Brain microvascular endothelial cell (primary cell): ENCODE measurements around the gene TUT7.

ENCODE experiments used
- DNase-seq: peaks from one replicate; pipeline ENCODE4 v3.0.0-alpha.2; 2020
- H3K27ac ChIP-seq: fragments of 250-450 bp; sonication (Bioruptor Pico); 2 replicates; pipeline ENCODE4 v1.5.1; 2020; ENCODE audit warnings: mild to moderate bottlenecking, moderate library complexity
- H3K27me3 ChIP-seq: fragments of 250-450 bp; sonication (Bioruptor Pico); replicated peaks from 2 replicates; pipeline ENCODE4 v1.5.1; 2020; ENCODE audit warnings: mild to moderate bottlenecking
- H3K36me3 ChIP-seq: fragments of 250-450 bp; sonication (Bioruptor Pico); replicated peaks from 2 replicates; pipeline ENCODE4 v1.5.1; 2020; ENCODE audit warnings: mild to moderate bottlenecking
- H3K4me3 ChIP-seq: 2 replicates; pipeline ENCODE4 v1.5.1; 2011; ENCODE audit warnings: low read depth, mild to moderate bottlenecking, control low read depth, low read length, moderate library complexity
- in situ Hi-C: cut with HindIII; loops from 2 replicates; pipeline ENCODE4 v1.10.0; 2017; ENCODE audit warnings: low sequenced_read_pairs, low pct_ligation_motif_present
- TF ChIP-seq, protein P1 (sequence below): IDR thresholded peaks from 2 replicates; pipeline ENCODE4 v1.5.1; 2011; ENCODE audit warnings: low read depth, mild to moderate bottlenecking, moderate library complexity, low read length, control low read depth, inconsistent platforms; ENCODE audit errors: missing control alignments

TUT7 gene

DNA sequence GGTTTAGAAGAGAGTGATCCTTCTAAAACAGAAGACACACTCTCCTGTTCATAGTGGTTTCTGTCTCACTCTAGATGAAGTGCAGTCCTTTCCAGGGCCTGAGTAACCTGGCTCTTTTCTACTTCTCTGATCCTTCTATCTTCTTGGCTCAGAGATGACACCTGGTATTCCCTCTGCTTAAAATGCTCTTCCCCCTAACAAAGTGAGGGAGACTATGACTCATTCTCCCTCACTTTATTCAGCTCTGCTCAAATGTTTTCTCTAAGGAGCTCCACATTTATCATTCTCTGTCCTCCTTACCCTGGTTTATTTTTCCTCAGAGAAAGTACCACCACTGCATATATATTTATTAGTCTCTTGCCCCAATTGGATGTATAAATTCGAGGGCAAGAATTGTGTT, 24.6 kb downstream of the TUT7 start:
- H3K36me3 ChIP-seq = peaks cover 51% of the 10 kb centered on the region
- H3K27ac ChIP-seq = no peak overlapping the region
- no peak overlapping the region for H3K4me3 ChIP-seq
- no peak for DNase-seq
- in situ Hi-C loops = no loop called here
- H3K27me3 ChIP-seq = no peaks in the 10 kb centered on the region
- TF ChIP-seq, protein P1, sequence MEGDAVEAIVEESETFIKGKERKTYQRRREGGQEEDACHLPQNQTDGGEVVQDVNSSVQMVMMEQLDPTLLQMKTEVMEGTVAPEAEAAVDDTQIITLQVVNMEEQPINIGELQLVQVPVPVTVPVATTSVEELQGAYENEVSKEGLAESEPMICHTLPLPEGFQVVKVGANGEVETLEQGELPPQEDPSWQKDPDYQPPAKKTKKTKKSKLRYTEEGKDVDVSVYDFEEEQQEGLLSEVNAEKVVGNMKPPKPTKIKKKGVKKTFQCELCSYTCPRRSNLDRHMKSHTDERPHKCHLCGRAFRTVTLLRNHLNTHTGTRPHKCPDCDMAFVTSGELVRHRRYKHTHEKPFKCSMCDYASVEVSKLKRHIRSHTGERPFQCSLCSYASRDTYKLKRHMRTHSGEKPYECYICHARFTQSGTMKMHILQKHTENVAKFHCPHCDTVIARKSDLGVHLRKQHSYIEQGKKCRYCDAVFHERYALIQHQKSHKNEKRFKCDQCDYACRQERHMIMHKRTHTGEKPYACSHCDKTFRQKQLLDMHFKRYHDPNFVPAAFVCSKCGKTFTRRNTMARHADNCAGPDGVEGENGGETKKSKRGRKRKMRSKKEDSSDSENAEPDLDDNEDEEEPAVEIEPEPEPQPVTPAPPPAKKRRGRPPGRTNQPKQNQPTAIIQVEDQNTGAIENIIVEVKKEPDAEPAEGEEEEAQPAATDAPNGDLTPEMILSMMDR = no peak

DNA sequence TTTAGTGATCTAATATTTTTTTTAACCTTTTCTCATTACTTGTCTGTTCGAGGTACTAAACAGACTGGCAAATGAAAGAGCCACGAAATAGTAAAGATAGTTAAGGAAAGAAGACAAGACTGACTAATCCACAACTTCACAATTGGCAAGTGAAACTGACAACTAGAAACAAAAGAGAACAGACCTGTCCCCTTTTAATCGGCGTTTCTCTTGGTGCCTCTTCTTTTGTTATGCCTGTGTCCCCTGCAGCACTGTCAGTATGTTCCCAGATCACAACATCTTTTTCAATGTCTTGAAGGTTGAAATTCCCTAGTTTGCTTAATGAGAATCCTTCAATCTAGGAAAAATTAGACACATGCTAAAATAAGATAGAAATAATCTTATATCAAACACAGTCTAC, 26.1 kb downstream of the TUT7 start:
- no peak overlapping the region for H3K4me3 ChIP-seq
- in situ Hi-C loops = no loop called here
- no peak for DNase-seq
- H3K27ac ChIP-seq = no peak overlapping the region
- TF ChIP-seq, protein P1 = no peak
- H3K27me3 ChIP-seq = no peaks in the 10 kb centered on the region
- peaks cover 49% of the 10 kb centered on the region for H3K36me3 ChIP-seq

DNA sequence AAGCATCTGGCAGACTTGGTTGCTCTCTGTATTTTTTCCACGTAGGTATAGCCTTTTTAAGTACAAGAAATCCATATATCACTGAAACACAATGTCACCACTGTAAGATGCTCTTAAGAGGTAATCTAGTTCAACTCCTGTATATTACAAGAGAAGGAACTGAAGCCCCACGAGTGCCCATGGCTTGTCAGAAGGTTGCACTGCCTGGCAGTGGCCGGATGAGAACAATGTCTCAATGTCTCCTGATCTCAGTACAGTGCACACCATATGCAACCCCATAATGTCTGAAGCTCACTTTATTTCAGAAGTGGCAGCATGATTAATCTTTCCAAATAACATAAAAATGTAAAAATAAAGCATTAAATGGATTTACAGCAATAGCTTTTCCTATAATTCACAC, 27.7 kb downstream of the TUT7 start:
- Histone ChIP-seq H3K27ac (no peak overlapping the region), H3K36me3 (peaks cover 47% of the 10 kb centered on the region), H3K4me3 (no peak overlapping the region), H3K27me3 (no peaks in the 10 kb centered on the region)
- in situ Hi-C loops = no loop called here
- no peak for DNase-seq
- TF ChIP-seq, protein P1 = no peak

DNA sequence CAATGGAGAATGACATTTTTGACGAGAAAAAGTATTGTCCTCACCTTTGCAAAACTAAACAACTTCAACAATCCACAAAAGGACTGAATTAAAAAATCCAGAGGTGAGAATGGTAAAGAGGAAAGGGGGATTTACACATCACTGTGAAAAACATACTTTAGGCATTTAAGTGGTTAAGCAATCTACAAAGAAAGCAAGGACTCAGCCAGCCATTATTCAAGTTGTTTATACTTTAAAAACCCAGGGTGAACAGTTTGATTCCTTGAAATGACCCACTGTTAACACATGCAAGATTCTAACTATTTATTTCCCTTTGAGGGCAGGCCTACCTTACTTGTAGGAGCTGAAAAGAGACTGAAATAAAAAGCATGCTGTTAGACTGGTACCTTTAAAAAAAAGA, 29.3 kb downstream of the TUT7 start:
- peaks cover 45% of the 10 kb centered on the region for H3K36me3 ChIP-seq
- TF ChIP-seq, protein P1 = no peak
- no peak overlapping the region for H3K27ac ChIP-seq
- no peak for DNase-seq
- in situ Hi-C loops = no loop called here
- no peaks in the 10 kb centered on the region for H3K27me3 ChIP-seq
- H3K4me3 ChIP-seq = no peak overlapping the region

DNA sequence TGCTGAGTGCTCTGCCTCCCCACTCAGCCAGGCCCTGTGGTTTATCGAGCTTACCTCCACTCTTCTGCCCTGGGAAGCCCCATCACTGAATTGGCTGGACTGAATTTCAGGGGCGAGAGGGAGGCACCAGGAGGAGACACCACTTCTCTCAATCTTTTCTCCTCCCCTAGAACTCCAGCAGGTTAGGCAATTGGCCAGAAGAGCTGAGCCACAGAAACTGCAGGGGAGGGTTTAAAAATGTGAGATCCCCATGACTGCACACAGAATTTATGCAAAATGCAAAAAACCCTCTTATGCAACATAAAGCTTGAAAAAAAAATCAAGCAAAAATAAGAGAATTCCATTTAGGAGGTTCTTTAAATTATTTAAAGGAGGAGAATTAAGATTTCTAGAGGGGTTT, 29.9 kb downstream of the TUT7 start:
- no peaks in the 10 kb centered on the region for H3K27me3 ChIP-seq
- TF ChIP-seq, protein P1 = no peak
- in situ Hi-C loops = no loop called here
- H3K27ac ChIP-seq = no peak overlapping the region
- no peak for DNase-seq
- no peak overlapping the region for H3K4me3 ChIP-seq
- peaks cover 43% of the 10 kb centered on the region for H3K36me3 ChIP-seq

DNA sequence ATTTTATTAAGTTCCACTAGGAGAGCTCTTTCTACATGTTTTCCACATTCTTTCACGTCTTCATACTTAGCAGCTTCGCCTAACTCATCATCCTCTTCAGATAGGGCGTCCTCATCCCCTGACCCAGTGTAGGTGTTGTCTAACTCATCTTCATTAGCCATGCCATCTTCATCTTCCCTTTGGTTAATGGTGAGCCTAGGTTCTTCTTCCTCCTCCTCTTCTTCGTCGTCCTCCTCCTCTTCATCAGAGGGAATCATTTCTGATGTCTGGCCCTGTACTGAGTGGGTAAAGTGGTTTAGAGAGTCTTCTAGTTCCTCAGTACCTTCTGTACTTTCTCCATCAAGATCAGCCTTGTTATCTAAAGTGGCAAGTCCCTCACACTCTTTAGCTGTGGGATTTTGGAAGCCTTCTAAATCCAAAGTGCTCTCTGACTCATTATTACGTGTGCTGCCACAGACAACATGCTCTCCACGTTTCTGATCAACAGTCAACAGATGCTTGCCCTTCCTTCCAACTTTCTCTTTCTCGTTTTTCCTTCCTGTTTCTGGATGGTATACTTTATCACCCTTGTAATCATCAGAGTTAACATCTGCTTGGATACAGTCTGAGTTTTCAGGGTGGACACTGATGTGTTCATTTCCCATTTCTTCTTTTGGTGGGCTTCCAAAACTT, 31.1 kb downstream of the TUT7 start:
- H3K4me3 ChIP-seq = no peak overlapping the region
- in situ Hi-C loops = no loop called here
- H3K27ac ChIP-seq = peak overlapping the region; percentile 30
- DNase-seq = peak; percentile 40
- H3K27me3 ChIP-seq = no peaks in the 10 kb centered on the region
- peaks cover 49% of the 10 kb centered on the region for H3K36me3 ChIP-seq
- TF ChIP-seq, protein P1 = no peak
